Urothelium cell line (cell line): ENCODE results near the gene TRMT10B.
A peak's percentile ranks its signal among the peaks of the same experiment; 100 is the strongest.
"Not testable (repeated sequence)": the region's sequence is repeated elsewhere in the genome, so short reads cannot be mapped to it uniquely, and the experiment has no call there.

ENCODE experiments used
- DNase-seq: peaks from one replicate; pipeline ENCODE4 v3.0.0; 2011; ENCODE audit warnings: low spot score, mixed read lengths
- FAIRE-seq: peaks from 2 replicates; lab custom pipeline; 2011; peaks lifted over from hg19 to GRCh38; lab: Jason Lieb, UNC

Gene TRMT10B

GRCh38 chr9:37796232-37796631 lies 42.6 kb downstream of the TRMT10B start:
- FAIRE-seq, result no peak
- no peak for DNase-seq

- DNase-seq (no peak), FAIRE-seq (no peak)
Measured at GRCh38 chr9:37798677-37799076, 45.1 kb downstream of the TRMT10B start.

GRCh38 chr9:37800631-37801286 lies 47.2 kb downstream of the TRMT10B start, which contains the start of gene DCAF10:
Gene DCAF10 (plus strand): TSS chr9:37800797. CDS start chr9:37800867, 70 bp downstream.
- peak; percentile 87 for DNase-seq
- peak; percentile 91 for FAIRE-seq

GRCh38 chr9:37801287-37801850 lies 47.8 kb downstream of the TRMT10B start:
- FAIRE-seq (no peak), DNase-seq (peak; percentile 36)

GRCh38 chr9:37801959-37802711 lies 48.5 kb downstream of the TRMT10B start:
- FAIRE-seq, result no peak
- DNase-seq, result no peak

- FAIRE-seq (no peak), DNase-seq (no peak)
Measured at GRCh38 chr9:37806271-37806670, 52.7 kb downstream of the TRMT10B start.

GRCh38 chr9:37809676-37810075 lies 56.1 kb downstream of the TRMT10B start:
- not testable (repeated sequence) for FAIRE-seq, DNase-seq

GRCh38 chr9:37811906-37812476 lies 58.4 kb downstream of the TRMT10B start:
- FAIRE-seq (no peak), DNase-seq (no peak)

- DNase-seq (no peak), FAIRE-seq (no peak)
Measured at GRCh38 chr9:37812773-37813379, 59.3 kb downstream of the TRMT10B start.

- DNase-seq, result no peak
- FAIRE-seq, result no peak
Measured at GRCh38 chr9:37818849-37819248, 65.2 kb downstream of the TRMT10B start.

- no peak for FAIRE-seq
- no peak for DNase-seq
Measured at GRCh38 chr9:37820142-37820541, 66.5 kb downstream of the TRMT10B start.

GRCh38 chr9:37825174-37825573 lies 71.6 kb downstream of the TRMT10B start:
- DNase-seq, FAIRE-seq: not testable (repeated sequence)

- no peak for FAIRE-seq
- DNase-seq, result no peak
Measured at GRCh38 chr9:37827483-37828165, 74.0 kb downstream of the TRMT10B start.
